Neural cell (in vitro differentiated cells): ENCODE measurements around the gene ITGB2. TPM values are rescaled to one million over a fixed set of nuclear protein-coding genes. Genes with fewer than 3 reads are reported as not detected.

Source experiments
- H2AFZ ChIP-seq: fragments of 200-600, 300-800 bp; sonication (generic), shearing (Covaris generic); 2 replicates; pipeline ENCODE4 v1.6.0; 2014; ENCODE audit warnings: low read depth, mild to moderate bottlenecking, antibody characterized with exemption, low read length, moderate library complexity
- H3F3A ChIP-seq: fragments of 200-600 bp; shearing (Covaris generic); 2 replicates; pipeline ENCODE4 v1.6.1; 2016; ENCODE audit warnings: mild to moderate bottlenecking, moderate library complexity, mixed read lengths, antibody characterized with exemption, low read length; ENCODE audit not compliant: insufficient read depth, poor library complexity, severe bottlenecking
- H3K27ac ChIP-seq: fragments of 200-600, 300-800 bp; sonication (generic), shearing (Covaris generic); 2 replicates; pipeline ENCODE4 v1.5.1; 2014; ENCODE audit warnings: mild to moderate bottlenecking, low read length, moderate library complexity
- H3K27me3 ChIP-seq: fragments of 300-800, 200-600 bp; sonication (generic), shearing (Covaris generic); 2 replicates; pipeline ENCODE4 v1.6.0; 2014; ENCODE audit warnings: mild to moderate bottlenecking, low read depth, low read length, moderate library complexity; ENCODE audit not compliant: insufficient read depth
- H3K36me3 ChIP-seq: fragments of 300-800, 200-600 bp; sonication (generic), shearing (Covaris generic); 2 replicates; pipeline ENCODE4 v1.5.1; 2014; ENCODE audit warnings: mild to moderate bottlenecking, antibody characterized with exemption, low read length, moderate library complexity; ENCODE audit not compliant: insufficient read depth
- H3K4me2 ChIP-seq: fragments of 300-800, 200-600 bp; sonication (generic), shearing (Covaris generic); 2 replicates; pipeline ENCODE4 v1.6.0; 2014; ENCODE audit warnings: mild to moderate bottlenecking, low read length
- H3K4me3 ChIP-seq: fragments of 300-800, 200-600 bp; sonication (generic), shearing (Covaris generic); 2 replicates; pipeline ENCODE4 v1.5.1; 2014; ENCODE audit warnings: mild to moderate bottlenecking, low read length, moderate library complexity
- H3K79me2 ChIP-seq: fragments of 200-600 bp; shearing (Covaris generic); replicated peaks from 2 replicates; pipeline ENCODE4 v1.6.0; 2014; ENCODE audit warnings: mild to moderate bottlenecking, low read length, moderate library complexity; ENCODE audit not compliant: insufficient read depth
- H3K9ac ChIP-seq: fragments of 300-800, 200-600 bp; sonication (generic), shearing (Covaris generic); 2 replicates; pipeline ENCODE4 v1.6.1; 2016; ENCODE audit warnings: mild to moderate bottlenecking, low read length, mixed read lengths
- H3K9me2 ChIP-seq: fragments of 200-600 bp; shearing (Covaris generic); 2 replicates; pipeline ENCODE4 v1.6.1; 2016; ENCODE audit warnings: mild to moderate bottlenecking, low read length, mixed read lengths; ENCODE audit not compliant: insufficient read depth
- H3K9me3 ChIP-seq: fragments of 200-600, 300-800 bp; sonication (generic), shearing (Covaris generic); 2 replicates; pipeline ENCODE4 v1.6.1; 2016; ENCODE audit warnings: mild to moderate bottlenecking, mixed run types, low read length, moderate library complexity, mixed read lengths
- H4K20me1 ChIP-seq: fragments of 200-600 bp; shearing (Covaris generic); 2 replicates; pipeline ENCODE4 v1.6.1; 2016; ENCODE audit warnings: mild to moderate bottlenecking, mixed run types; ENCODE audit not compliant: insufficient read depth
- EP300 ChIP-seq: fragments of 450-650 bp; conservative IDR thresholded peaks from 2 replicates; pipeline ENCODE4 v1.6.1; 2014; ENCODE audit warnings: antibody characterized with exemption, mild to moderate bottlenecking, moderate library complexity; ENCODE audit not compliant: poor library complexity, severe bottlenecking
- EZH2 ChIP-seq: fragments of 200-600, 300-800 bp; shearing (Covaris generic), sonication (generic); IDR thresholded peaks from 2 replicates; pipeline ENCODE4 v1.6.1; 2014; ENCODE audit warnings: antibody characterized with exemption, low read length, borderline replicate concordance, mild to moderate bottlenecking; ENCODE audit not compliant: insufficient read depth, poor library complexity, severe bottlenecking
- MXI1 ChIP-seq: fragments of 450-650 bp; conservative IDR thresholded peaks from 2 replicates; pipeline ENCODE4 v1.6.1; 2014; ENCODE audit warnings: antibody characterized with exemption, mild to moderate bottlenecking; ENCODE audit not compliant: poor library complexity, severe bottlenecking
- POLR2AphosphoS5 ChIP-seq: IDR thresholded peaks from 2 replicates; pipeline ENCODE4 v1.6.1; 2012
- RAD21 ChIP-seq: fragments of 450-650 bp; conservative IDR thresholded peaks from 2 replicates; pipeline ENCODE4 v1.6.1; 2014; ENCODE audit warnings: antibody characterized with exemption, mild to moderate bottlenecking, moderate library complexity
- SMC3 ChIP-seq: fragments of 450-650 bp; conservative IDR thresholded peaks from 2 replicates; pipeline ENCODE4 v1.6.1; 2014; ENCODE audit warnings: antibody characterized with exemption, mild to moderate bottlenecking, moderate library complexity; ENCODE audit not compliant: poor library complexity
- TAF1 ChIP-seq: IDR thresholded peaks from 2 replicates; pipeline ENCODE4 v1.6.1; 2012; ENCODE audit warnings: low read depth
- polyA plus RNA-seq: library from polyadenylated mRNA; depleted of rRNA; stranded (reverse); fragments of >200 nt; gene quantifications from 2 replicates; pipeline ENCODE4 v1.2.3, GENCODE V29; 2014
- TF ChIP-seq, protein P1 (sequence below): fragments of 450-650 bp; IDR thresholded peaks from 2 replicates; pipeline ENCODE4 v1.5.1; 2014; ENCODE audit warnings: antibody characterized with exemption, mild to moderate bottlenecking, moderate library complexity; ENCODE audit not compliant: poor library complexity, severe bottlenecking
- TF ChIP-seq, protein P2 (sequence below): IDR thresholded peaks from 2 replicates; pipeline ENCODE4 v1.6.1; 2012; ENCODE audit warnings: borderline replicate concordance

ITGB2 gene
- polyA plus RNA-seq, 1 donor from 2014 or later: not detected

GRCh38 chr21:44887807-44888580 is 32.7 kb downstream of the ITGB2 start:
- H3K27ac ChIP-seq: no peak overlapping the region
- H3F3A ChIP-seq: no peaks in the 10 kb centered on the region
- no peak overlapping the region for H3K9ac ChIP-seq
- H3K27me3 ChIP-seq: no peaks in the 10 kb centered on the region
- H3K79me2 ChIP-seq: no peaks in the 10 kb centered on the region
- no peak overlapping the region for H3K4me2 ChIP-seq
- H3K36me3 ChIP-seq: no peaks in the 10 kb centered on the region
- no peak overlapping the region for H3K4me3 ChIP-seq
- TF ChIP-seq SMC3 (no peak), RAD21 (no peak), MXI1 (no peak), EP300 (no peak), TAF1 (no peak), POLR2AphosphoS5 (no peak), EZH2 (no peak)
- TF ChIP-seq, protein P1, sequence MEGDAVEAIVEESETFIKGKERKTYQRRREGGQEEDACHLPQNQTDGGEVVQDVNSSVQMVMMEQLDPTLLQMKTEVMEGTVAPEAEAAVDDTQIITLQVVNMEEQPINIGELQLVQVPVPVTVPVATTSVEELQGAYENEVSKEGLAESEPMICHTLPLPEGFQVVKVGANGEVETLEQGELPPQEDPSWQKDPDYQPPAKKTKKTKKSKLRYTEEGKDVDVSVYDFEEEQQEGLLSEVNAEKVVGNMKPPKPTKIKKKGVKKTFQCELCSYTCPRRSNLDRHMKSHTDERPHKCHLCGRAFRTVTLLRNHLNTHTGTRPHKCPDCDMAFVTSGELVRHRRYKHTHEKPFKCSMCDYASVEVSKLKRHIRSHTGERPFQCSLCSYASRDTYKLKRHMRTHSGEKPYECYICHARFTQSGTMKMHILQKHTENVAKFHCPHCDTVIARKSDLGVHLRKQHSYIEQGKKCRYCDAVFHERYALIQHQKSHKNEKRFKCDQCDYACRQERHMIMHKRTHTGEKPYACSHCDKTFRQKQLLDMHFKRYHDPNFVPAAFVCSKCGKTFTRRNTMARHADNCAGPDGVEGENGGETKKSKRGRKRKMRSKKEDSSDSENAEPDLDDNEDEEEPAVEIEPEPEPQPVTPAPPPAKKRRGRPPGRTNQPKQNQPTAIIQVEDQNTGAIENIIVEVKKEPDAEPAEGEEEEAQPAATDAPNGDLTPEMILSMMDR: no peak
- TF ChIP-seq, protein P2, sequence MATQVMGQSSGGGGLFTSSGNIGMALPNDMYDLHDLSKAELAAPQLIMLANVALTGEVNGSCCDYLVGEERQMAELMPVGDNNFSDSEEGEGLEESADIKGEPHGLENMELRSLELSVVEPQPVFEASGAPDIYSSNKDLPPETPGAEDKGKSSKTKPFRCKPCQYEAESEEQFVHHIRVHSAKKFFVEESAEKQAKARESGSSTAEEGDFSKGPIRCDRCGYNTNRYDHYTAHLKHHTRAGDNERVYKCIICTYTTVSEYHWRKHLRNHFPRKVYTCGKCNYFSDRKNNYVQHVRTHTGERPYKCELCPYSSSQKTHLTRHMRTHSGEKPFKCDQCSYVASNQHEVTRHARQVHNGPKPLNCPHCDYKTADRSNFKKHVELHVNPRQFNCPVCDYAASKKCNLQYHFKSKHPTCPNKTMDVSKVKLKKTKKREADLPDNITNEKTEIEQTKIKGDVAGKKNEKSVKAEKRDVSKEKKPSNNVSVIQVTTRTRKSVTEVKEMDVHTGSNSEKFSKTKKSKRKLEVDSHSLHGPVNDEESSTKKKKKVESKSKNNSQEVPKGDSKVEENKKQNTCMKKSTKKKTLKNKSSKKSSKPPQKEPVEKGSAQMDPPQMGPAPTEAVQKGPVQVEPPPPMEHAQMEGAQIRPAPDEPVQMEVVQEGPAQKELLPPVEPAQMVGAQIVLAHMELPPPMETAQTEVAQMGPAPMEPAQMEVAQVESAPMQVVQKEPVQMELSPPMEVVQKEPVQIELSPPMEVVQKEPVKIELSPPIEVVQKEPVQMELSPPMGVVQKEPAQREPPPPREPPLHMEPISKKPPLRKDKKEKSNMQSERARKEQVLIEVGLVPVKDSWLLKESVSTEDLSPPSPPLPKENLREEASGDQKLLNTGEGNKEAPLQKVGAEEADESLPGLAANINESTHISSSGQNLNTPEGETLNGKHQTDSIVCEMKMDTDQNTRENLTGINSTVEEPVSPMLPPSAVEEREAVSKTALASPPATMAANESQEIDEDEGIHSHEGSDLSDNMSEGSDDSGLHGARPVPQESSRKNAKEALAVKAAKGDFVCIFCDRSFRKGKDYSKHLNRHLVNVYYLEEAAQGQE: no peak
- no peaks in the 10 kb centered on the region for H3K9me3 ChIP-seq
- no peaks in the 10 kb centered on the region for H4K20me1 ChIP-seq
- no peaks in the 10 kb centered on the region for H3K9me2 ChIP-seq
- H2AFZ ChIP-seq: no peak overlapping the region

- H3F3A ChIP-seq: no peaks in the 10 kb centered on the region
- no peaks in the 10 kb centered on the region for H4K20me1 ChIP-seq
- H3K79me2 ChIP-seq: no peaks in the 10 kb centered on the region
- no peaks in the 10 kb centered on the region for H3K9me3 ChIP-seq
- H2AFZ ChIP-seq: no peak overlapping the region
- H3K4me2 ChIP-seq: no peak overlapping the region
- H3K36me3 ChIP-seq: no peaks in the 10 kb centered on the region
- no peak overlapping the region for H3K27ac ChIP-seq
- no peaks in the 10 kb centered on the region for H3K27me3 ChIP-seq
- H3K9me2 ChIP-seq: no peaks in the 10 kb centered on the region
- no peak overlapping the region for H3K9ac ChIP-seq
- TF ChIP-seq POLR2AphosphoS5: no peak
- no peak for TF ChIP-seq TAF1
- TF ChIP-seq SMC3: no peak
- TF ChIP-seq EZH2: no peak
- TF ChIP-seq, protein P1: no peak
- TF ChIP-seq, protein P2: no peak
- no peak for TF ChIP-seq MXI1
- TF ChIP-seq EP300: no peak
- no peak for TF ChIP-seq RAD21
- H3K4me3 ChIP-seq: no peak overlapping the region
These were observed 33.4 kb downstream of the ITGB2 start for GRCh38 chr21:44887126-44887806.
